Measurements from ENCODE around the gene UBQLN2. TPM values are rescaled to one million over a fixed set of nuclear protein-coding genes. Genes with fewer than 3 reads are reported as not detected.

Gene UBQLN2
- total RNA-seq, 4 donors from 2014 or later: 24.2 to 43.7 (median 34.4) TPM

DNA sequence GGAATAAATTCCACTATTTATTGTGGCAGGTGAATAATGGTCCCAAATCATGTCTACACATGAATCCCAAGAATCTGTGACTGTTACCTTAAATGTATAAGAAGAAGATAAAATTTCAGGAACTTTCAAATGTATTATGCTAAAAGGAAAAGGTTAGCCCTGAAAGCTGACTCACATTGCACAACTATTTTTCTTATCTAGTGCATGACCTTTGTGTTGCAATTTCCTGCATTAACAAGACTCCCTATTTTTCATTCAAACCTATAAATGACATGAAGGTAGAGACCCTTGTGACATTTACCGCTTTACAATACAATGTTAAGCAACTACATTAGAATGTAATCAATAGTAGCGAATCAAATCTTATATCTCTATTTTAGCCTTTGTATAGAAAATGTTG is 36.7 kb downstream of the UBQLN2 start:
- TF ChIP-seq, protein P1, sequence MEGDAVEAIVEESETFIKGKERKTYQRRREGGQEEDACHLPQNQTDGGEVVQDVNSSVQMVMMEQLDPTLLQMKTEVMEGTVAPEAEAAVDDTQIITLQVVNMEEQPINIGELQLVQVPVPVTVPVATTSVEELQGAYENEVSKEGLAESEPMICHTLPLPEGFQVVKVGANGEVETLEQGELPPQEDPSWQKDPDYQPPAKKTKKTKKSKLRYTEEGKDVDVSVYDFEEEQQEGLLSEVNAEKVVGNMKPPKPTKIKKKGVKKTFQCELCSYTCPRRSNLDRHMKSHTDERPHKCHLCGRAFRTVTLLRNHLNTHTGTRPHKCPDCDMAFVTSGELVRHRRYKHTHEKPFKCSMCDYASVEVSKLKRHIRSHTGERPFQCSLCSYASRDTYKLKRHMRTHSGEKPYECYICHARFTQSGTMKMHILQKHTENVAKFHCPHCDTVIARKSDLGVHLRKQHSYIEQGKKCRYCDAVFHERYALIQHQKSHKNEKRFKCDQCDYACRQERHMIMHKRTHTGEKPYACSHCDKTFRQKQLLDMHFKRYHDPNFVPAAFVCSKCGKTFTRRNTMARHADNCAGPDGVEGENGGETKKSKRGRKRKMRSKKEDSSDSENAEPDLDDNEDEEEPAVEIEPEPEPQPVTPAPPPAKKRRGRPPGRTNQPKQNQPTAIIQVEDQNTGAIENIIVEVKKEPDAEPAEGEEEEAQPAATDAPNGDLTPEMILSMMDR (IDR thresholded peaks at IDR 0.05): no peak
- no peak for TF ChIP-seq POLR2A (IDR thresholded peaks at IDR 0.05)
- 84 to 88% methylated on average over 2 of the region's 2 CpGs for WGBS, 2 donors
- H3K9me3 ChIP-seq: no peaks in the 10 kb centered on the region
- peaks cover 0 to 13% (median 4%) of the 10 kb centered on the region in 3 donors for H3K36me3 ChIP-seq
- H3K4me1 ChIP-seq: no peaks in the 10 kb centered on the region
- intact Hi-C loops (cut with DNase I): no loop called here
- no peak overlapping the region for H3K27ac ChIP-seq
- H3K4me3 ChIP-seq: no peak overlapping the region
- no peaks in the 10 kb centered on the region for H3K27me3 ChIP-seq
- no peak for DNase-seq

DNA sequence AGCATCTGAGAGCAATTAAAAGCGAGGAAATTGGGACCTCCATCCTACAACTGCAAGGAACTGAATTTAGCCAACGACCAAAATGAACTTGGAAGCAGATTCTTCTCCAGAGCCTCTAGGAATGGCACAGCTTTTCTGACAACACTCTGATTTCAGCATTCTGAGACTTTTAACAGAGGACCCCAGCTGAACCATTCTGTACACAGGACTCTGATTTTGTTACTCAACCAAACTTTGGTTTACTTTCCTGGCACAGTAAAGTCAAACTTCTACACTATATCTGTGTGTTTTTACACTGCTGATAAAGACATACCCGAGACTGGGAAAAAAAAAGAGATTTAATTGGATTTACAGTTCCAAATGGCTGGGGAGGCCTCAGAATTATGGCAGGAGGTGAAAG is 37.6 kb downstream of the UBQLN2 start:
- TF ChIP-seq, protein P1 (IDR thresholded peaks at IDR 0.05): no peak
- TF ChIP-seq POLR2A (IDR thresholded peaks at IDR 0.05): no peak
- intact Hi-C loops (cut with DNase I): no loop called here
- Histone ChIP-seq H3K36me3 (peaks cover 0 to 13% (median 4%) of the 10 kb centered on the region in 3 donors), H3K27me3 (no peaks in the 10 kb centered on the region), H3K9me3 (no peaks in the 10 kb centered on the region), H3K4me1 (no peaks in the 10 kb centered on the region), H3K4me3 (no peak overlapping the region), H3K27ac (no peak overlapping the region)
- DNase-seq: no peak
- WGBS, 2 donors: 51 to 94% methylated on average over 2 to 3 of the region's 3 CpGs

DNA sequence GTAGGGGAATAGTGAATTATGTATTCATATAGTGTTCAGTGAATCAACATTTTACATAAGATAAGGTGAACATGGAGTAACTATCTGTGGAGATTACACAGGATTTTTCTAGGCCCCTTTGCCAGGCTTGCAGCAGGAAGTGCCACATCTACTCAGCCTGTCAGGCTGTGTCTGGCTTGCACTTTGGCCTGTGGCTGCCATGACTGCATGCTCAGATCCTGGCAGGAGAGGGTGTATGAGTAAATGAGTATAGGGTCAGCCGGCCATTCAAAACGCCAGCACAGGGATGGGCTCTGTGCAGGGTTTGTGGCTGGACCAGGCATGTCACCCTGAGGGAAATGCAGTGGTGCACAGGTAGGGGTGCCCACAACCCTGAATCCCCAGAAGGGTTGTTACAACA is 51.9 kb downstream of the UBQLN2 start:
- H3K9me3 ChIP-seq: no peaks in the 10 kb centered on the region
- H3K36me3 ChIP-seq: no peaks in the 10 kb centered on the region
- H3K27ac ChIP-seq: no peak overlapping the region
- no peaks in the 10 kb centered on the region for H3K27me3 ChIP-seq
- TF ChIP-seq, protein P1 (IDR thresholded peaks at IDR 0.05): no peak
- no peak for TF ChIP-seq POLR2A (IDR thresholded peaks at IDR 0.05)
- no peaks in the 10 kb centered on the region for H3K4me1 ChIP-seq
- no CpG with 5 or more reads among the region's 2 CpGs for WGBS, 2 donors
- no peak for DNase-seq
- no peak overlapping the region for H3K4me3 ChIP-seq
- intact Hi-C loops (cut with DNase I): no loop called here

Other genes with a start within 250 kb of the UBQLN2 start
- 10 to 100 TPM in 2 of 4 donors, 1 to 10 TPM in 2; 8.3 to 17.7 (median 10.8) TPM for gene NBDY, start 165.6 kb downstream of the UBQLN2 start, total RNA-seq

Data from esophagus squamous epithelium (tissue), 5 donors.